Activated CD4-positive, alpha-beta T cell treated with anti-CD3 and anti-CD28 coated beads, Interleukin-2, Interleukin-6, amounts not matched to agents 100 ng/mL and 50 ng/mL, durations not matched to agents 16 hours and 8 hours (primary cell): ENCODE data around the gene NKAIN4.

Experiments
- DNase-seq: peaks from one replicate; pipeline ENCODE4 v3.0.0-alpha.2; 2020

NKAIN4 gene

DNA sequence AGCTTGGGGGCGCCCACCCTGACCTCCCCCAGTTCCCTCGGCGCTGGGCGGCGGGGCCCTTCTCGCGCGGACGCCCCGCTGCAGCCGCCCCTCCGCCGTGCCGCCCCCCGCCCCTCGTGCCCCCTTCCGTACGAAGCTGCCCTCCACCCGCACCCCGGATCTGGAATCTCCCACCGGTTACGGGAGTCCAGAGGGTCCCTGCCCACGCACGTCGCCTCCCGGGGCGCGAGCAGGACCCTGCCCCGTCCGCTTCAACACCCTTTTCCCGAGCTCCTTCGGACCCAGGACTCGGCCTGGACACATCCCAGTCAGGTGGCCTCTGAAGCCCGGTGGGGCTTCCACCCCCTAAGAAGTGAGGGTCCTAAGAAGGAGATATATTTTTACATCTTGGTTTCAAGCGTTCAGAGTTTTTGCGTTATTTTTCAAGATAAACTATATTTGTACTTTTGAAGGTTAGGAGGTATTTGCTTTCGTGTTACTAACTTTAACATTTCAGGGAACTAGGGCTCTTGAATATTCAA lies 18.9 kb upstream of the NKAIN4 start:
- no peak for DNase-seq

DNA sequence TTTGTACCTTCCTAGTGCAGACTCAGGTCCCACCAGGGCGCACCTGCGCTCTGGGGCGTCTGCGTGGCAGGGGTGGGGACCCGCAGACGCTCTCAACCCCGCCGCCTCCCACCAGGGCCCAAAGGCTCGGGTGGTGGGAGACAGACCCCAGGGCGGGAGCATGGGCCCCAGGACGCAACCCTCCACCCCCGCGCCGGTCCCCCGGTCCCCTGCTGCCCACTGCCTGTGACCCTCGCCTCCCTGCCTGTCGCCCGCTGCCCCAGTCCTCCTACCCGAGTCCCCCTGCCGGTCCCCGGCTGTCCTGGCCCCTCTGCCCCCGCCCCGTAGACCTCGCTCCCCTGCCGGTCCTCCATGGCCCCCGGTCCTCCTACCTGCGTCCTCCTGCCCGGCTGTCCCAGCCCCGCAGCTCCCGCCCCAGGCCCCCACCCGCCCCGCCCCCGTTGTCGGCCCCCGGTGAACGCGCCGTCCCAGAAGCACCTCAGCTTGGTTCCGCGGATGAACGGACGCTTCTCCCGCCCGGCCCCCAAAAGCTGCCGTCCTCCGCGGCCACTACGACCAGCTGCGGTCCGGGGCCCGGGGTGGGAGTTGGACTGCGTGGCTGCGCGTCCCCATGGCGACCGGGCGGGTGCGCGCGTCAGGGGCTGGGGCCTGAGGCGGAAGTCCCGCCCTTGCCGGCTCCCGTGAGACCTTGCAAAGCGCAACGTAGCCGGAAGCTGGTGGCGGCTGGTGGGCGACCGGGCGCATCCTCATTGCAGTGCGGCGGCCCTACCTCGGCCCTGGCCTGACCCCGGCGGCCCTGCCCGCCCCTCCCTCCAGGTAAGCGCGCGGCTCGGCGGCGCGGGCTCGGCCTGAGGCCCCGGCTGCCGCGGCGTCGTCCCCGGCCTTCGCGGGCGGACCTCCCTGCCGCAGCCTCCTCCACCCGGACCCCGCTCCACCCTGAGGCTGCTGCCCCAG lies 18.1 kb upstream of the NKAIN4 start, which contains the start of gene ARFGAP1:
Gene ARFGAP1, plus strand, starts transcription at position 709 of the 954 bp plus-strand sequence. CDS start 2,768 bp downstream, outside the sequence.
- DNase-seq: peak; percentile 92

DNA sequence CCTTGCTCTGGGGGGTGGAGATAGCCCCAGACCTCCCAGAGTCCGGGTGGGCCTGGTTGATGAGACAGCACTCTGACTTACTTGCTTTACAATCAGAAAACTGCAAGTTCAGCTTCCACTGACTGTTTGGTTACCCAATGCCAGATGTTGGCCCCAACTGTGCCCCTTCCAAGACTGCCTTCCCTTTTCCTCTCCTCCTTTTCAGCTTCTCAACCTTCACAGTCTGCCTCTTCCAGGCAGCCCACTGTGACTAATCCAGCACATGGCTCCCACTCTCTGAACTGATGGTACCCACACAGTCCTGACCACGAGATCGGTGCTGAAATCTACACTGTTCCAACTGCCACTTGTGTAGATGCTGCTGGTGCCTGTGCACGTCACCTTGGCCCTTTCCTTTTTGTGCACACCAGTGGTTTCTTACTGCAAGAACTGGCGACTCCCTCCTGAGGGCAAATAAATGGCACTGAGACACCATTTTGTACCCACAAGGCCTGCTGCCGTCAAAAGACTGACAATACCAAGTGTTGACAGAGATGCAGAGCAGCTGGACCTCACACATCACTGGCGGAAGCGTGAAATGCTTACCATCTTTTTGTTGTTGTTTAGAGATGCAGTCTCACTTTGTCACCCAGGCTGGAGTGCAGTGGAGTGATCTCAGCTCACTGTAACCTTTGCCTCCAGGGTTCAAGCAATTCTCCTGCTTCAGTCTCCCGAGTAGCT lies 16.5 kb upstream of the NKAIN4 start:
- DNase-seq: no peak

DNA sequence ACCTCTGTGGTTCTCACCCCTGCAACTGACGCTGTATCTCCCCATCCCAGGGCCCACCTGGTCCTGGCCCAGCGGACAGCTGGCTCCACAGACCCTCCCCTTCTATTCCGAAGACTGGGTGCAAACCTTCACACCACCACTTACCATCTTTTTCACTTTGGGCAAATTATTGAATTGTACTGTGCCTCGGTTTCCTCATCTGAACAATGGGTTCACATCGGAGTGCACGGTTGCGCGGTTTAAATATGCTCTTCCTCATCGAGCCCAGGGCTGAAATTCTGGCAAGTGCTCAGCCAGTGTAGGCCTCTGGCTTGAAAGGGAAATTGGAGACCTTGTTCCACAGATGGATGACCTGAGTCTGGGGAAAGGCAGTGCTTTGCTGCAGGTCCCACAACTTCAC lies 15.5 kb upstream of the NKAIN4 start:
- no peak for DNase-seq

DNA sequence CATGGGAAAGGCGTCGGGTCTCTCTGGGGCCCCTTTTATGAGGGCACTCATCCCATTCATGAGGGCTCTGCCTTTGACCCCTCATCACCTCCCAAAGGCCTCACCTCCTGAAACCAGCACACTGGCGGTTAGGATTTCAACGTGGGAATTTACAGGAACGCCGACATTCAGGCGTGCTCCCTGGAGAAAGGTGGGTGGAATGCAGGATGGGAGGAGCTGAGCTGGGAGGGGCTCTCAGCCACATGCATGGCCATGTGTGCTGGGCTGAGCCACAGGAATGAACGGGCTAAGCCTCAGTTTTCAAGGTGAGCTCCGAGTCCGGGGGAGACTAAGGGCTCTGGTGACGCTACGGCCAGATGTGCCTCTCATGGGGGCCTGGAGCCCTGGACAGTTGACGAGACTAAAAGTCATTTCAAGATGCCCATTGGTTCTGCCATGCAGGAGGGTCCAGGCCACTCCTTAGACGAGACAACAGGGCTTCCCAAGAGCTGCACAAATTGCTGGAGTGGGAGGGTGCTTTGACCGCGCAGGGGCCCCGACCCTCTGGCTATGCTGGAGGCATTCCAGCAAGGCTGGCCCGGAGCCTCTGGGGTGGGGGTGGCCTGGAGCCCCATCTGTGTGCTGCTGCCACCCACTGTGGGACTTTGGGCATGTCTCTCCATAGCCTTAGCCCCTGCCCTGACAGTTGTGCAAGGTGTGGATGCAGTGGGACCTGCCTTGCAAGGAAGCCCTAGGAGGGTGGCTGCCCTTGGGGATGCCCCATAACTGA lies 14.6 kb upstream of the NKAIN4 start:
- no peak for DNase-seq

DNA sequence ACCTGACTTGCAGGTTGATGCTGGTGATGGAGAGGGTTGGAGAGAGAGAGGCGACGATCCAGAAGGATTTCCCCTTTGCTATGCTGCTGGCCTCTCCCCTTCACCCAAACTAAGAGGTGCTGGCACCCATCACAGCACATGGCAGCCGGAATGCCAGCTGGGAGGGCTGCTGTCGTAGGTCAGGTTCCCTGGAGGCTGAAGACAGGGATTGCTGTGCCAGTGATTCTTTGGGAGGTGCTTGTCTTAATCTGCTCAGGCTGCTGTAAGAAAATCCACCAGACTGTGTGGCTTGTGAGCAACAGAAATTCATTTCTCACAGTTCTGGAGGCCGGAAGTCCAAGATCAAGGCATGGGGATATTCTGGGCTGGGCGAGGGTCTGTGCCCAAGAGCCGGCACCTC lies 14.0 kb upstream of the NKAIN4 start:
- DNase-seq: no peak

DNA sequence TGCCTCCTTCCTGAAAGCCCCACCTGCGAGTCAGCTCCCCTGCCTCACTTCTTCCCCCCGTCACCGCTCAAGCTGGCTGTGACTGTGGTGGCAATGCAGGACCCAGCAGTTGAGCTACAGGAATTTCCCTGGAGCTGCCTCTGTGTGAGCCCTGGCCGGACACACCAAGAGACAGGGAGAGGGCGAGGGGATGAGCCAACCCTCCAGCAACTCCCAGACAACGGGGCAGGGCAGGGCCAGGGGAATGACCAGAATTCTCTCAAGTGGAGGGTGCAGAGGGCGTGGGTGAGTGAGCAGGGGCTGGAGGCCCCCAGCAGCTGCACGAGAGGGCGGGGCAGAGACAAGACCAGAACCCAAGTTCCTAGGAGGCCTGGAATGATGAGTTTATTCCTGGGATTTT lies 13.4 kb upstream of the NKAIN4 start:
- DNase-seq: no peak

DNA sequence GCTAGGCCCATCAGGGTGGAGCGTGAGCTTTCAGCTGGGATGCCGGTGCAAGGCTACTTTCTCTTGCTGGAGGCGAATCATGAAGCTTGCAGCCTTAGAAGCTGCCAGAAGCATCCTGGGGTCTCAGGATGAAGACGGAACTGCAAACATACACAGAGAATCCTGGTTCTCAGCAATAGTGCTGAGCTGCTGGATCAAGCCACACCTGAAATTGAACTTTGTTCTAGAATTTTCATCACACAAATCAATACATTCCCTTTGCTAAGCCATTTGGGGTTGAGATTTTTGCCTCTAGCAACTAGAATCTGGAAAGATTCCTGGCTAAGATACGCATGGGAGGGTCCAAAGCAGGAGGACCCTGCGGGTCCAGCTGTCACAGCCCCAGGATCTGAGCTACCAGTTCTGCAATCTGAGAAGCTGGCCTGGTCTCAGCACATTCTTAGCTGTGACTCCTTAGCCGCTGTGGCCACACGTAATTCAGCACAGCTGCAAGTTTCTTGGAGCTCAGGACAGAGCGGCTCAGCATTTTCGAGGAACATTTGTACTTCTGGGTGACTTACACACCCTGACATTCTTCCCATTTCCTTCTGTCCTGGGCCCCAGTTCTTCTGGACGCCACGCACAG lies 11.7 kb upstream of the NKAIN4 start:
- DNase-seq: no peak

DNA sequence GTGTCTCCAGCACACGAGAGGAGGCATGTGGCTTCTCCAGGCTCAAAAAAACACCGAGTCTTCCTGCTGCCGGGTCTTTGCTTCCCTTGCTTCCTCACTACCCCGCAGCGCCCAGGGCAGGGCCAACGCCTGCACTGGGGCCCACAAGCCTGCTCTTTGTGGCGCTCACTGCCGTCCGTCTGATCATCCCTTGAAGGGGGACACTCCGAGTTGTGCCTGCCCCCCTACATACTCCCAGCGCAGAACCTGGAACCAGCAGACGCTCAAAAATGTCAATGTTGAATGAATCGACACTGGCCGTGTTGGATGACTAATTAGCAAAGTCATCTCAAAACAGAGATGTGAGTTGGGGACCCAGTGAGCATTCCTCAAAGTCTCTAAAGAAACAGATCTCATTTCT lies 10.3 kb upstream of the NKAIN4 start:
- no peak for DNase-seq

DNA sequence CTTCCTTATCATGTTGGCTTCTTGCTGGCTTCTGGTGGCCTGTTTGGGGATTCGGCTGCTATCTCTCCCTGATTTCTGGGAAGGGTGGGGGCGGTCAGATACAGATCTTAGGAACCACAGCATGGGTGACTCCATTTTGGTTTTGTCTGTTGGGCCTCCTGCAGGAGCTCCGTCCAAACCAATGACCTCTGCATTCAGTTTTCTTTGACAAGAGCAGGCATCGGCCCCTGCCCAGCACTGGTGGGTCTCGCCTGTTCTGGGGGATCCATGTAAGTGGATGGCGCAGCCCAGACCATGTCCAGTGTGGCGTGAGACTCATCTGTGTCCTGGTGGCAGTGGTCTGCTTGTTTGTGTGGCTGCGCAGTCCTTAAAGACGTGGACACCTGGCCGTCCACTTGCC lies 9.7 kb upstream of the NKAIN4 start:
- no peak for DNase-seq

DNA sequence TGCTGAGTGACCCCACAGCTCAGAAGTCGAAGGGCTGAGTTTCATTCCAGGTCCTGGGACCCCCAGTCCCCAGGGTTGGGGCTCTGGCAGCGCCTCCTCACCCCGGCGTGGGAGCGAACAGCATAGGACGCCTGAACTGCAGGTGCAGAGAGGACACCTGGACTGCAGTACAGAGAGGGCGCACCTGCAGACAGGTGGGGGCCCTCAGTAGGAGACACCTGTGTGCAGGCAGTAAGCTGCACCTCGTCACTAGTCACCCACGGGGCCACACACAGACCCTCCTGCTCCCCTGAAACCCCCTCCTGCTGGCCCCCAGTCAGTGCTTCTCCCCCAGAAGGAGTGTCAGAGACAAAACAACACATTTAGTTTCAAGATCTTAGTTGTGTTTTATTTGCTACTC lies 8.6 kb upstream of the NKAIN4 start:
- DNase-seq: no peak

DNA sequence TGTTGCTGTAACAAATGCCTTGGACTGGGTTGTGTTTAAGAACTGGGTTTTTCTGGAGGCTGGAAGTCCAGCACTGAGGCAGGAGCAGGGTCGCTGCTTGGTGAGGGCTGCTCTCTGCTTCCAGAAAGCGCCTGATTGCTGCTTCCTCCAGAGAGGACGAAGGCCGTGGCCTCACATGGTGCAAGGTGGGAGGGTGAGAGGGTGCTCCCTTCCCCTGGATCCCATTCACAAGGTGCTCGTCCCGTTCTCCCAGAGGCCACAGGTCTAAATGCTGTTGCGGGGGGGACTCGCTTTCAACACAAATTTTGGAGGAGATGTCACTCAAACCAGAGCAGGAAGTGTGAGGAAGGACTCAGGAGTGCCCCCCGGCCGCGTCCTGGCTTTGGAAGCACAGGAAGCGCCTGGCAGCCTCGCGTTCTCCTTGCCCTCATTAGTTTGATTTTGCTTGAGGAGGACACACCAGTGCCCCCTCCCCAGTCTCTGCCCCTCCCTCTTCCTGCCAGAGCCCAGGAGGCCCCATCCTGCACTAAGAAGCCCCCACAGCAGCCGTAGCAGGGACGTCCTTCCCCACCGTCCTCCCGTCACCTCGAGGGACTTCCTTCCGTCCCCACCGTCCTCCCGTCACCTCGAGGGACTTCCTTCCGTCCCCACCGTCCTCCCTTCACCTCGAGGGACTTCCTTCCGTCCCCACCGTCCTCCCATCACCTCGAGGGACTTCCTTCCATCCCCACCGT lies 7.7 kb upstream of the NKAIN4 start:
- no peak for DNase-seq

DNA sequence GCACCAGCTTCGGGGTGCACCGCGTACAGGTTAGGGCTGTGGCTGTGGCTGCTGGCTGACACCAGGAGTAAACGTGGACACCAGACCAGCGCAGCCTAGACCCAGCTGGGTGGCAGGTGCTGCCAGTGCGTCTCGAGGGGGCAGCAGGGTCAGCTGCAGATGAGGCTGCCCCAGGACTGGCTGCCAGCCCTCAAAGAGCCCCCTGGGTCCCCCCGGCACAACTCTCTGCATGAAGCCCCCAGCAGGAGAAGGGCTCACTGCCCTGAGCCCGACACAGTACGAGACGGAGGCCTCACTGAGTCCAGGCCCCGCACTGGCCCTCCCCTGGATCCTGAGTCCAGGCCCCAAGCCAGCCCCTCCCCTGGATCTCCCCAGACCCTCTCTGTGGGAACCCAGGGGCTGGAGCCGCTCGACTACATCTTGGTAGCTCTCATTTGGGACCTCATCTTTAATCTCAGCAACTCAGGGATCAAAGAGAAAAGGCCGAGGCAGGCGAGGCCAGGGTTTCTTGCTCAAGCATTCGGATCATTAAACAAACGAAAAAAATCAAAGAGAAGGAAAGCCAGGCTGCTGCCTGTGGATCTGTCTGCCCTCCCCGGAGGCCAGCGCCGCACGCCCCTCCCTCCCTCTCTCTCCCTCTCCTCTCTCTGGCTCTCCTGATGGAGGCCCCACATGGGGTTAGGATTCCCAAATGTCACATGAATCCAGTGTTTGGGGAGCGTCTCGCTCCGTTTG lies 7.0 kb upstream of the NKAIN4 start:
- DNase-seq: no peak

DNA sequence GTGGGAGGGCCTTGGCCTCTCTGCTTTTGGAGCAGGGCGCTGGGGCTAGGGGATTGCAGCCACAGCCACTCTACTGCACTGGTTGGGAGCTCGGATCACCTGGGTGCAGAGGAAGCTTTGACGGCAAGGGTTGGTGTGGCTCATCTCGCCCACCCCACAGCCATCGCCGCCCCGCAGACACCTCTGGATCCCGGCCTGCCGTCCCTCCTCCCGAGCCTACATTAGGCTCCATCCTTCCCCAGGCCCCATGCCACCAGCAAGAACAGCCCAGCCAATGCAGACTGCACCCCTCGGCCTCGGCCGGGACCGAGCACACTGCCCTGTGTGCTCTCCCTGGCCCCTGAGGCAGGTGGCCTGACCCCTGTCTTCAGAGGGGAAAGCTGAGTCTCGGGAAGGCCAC lies 6.3 kb upstream of the NKAIN4 start:
- DNase-seq: no peak

DNA sequence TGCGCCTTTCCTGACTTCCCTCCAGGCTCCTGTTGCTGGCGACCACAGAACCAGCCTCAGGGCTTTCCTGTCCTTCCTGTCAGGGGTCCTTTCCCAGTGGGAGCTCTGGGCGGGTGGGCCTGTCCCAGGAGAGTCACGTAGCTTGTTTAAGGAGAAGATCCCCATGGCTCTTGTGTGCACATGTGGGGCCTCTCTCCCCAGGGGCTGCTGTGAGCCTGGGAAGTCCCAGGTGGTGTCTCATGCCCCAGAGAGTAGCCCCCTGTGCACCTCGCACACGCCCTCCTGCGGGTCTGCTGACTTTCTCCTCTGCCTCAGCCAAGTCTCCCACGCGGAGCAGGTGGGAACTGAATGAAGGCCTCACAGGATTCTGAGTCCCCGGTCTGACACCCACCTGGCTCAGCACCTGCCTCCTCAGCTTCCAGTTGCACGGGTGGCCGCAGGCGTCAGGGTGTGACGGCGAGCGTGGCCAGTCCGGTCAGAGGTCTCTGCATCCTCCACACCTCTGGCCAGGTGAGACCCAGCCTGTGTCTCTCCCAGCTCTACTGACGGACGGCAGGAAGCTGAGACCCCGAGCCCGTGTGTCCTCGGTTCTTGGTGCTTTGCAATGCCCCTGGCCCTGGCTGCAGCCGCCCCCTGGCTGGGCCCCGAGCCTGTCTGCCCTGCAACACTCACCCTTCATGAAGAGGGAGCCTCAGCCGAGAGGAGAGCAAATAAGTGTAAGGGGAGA lies 5.6 kb upstream of the NKAIN4 start:
- DNase-seq: no peak

DNA sequence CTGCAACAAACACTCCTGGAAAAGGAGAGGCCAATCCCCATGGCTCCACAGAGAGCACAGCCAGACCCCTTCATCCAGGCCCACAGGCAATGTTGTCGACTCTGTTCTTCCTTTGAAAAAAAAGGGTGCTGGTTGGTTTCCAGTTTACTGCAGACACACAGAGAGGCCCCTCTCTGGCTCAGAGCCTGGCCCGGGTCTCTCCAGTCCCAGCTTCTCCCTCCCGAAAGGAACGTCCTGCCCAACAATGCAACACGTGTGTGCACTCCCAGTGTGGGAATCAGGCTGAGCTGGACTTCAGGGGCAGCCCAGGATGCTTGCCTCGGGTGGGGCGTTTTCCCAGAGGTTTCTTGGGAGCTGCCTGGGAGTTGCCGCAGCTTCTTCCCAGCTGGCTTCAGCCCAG lies 4.5 kb upstream of the NKAIN4 start:
- no peak for DNase-seq

DNA sequence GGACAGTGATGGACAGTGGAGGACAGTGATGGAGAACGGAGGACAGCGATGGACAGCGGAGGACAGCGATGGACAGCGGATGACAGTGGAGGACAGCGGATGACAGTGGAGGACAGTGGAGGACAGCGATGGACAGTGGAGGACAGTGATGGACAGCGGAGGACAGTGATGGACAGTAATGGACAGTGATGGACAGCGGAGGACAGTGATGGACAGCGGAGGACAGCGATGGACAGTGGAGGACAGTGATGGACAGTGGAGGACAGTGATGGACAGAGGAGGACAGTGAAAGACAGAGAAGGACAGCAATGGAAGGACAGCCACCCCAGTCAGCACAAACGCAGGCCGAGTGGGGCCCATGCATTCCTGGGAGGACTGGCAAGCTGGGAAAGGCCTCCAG lies 3.4 kb upstream of the NKAIN4 start:
- DNase-seq: no peak

DNA sequence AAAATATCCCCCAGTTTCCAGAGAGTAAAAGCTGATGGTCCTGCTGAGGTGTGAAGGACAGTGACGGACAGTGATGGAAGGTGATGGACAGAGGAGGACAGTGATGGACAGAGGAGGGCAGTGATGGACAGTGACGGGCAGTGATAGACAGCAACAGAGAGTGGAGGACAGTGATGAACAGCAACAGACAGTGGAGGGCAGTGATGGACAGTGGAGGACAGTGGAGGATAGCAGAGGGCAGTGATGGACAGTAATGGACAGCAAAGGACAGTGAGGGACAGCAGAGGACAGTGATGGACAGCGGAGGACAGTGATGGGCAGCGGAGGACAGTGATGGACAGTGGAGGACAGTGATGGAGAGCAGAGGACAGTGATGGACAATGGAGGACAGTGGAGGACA lies 2.7 kb upstream of the NKAIN4 start:
- DNase-seq: no peak

DNA sequence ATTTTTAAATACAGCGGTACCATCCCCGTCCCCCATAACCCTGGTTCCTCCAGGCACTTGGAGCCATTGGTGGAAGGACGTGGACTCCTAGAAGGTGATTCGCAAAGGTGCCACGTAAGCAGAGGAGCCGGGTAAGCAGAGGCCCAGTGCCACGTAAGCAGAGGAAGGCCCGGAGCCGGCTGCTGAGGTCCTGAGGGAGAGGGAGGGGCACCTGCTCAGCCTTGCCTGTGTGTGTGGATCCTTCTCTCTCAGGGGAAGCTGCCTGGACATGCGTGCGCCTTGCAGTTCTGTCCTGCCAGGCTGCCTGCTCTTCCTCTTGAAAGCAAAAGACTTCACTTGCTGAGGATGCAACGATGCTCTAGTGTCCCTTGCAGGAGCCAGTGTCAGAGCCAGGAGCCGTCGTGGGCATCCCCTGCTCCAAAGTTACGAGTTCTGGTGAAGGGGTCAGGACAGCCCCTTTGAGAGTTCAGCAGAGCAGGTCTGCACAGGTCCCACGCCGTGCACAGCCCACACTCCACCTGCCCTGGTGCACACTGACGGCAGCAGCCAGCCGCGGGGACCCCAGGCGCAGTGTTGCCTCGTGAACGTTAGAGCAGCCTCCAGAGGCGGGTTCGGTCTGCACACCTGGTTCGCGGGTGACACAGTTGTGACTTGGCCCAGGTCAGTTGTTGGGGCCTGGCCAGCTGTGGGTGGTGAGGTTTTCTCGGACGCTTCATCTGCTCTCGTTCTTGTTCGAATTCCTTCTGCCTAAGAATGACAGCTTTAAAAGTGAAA lies 1.9 kb upstream of the NKAIN4 start:
- no peak for DNase-seq
